HG02852 (cell line): ENCODE results near the gene PHF21B.

Experiments
- ATAC-seq: cut with Tn5 transposase; IDR thresholded peaks from one replicate; pipeline ENCODE4 v1.9.1; 2021; ENCODE audit warnings: mild to moderate bottlenecking, moderate library complexity; ENCODE audit not compliant: unreplicated experiment

The PHF21B gene

DNA sequence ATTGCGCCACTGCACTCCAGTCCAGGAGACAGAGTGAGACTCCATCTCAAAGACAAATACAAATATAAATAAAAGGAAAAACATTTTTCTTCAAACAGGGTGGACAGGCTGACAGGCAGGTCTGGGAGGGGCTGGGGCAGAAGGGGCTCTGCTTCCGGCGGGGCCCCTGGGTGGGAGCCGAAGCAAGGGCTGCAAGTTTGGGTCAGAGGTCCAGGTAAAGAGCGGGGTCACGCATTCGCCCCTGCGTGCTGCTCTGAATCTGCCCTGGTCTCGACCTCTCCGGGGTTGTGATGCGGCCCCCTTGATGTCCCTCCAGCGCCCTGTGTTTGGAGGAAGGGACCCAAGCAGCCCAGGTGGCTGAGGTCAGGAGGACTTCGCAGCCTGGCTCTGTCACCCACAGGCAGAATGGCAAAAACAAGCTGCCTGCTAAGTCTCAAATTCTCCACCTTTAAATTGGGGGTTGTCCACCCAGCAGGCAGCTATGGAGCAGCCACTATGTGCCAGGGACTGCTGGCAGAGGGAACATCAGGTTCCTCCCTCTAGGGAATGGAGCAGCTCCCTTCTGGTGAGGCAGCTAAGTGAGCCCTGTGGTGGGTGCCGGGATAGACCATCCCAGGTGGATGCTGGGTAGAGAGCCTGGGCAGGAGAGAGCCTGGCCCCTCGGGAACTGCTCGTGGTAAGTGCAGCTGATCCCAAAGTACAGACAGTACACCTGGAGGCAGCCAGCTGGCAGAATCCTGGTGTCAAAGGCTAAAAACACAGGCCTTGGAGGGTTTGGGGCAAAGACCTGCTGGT is 10.3 kb upstream of the PHF21B start:
- ATAC-seq, result no peak

DNA sequence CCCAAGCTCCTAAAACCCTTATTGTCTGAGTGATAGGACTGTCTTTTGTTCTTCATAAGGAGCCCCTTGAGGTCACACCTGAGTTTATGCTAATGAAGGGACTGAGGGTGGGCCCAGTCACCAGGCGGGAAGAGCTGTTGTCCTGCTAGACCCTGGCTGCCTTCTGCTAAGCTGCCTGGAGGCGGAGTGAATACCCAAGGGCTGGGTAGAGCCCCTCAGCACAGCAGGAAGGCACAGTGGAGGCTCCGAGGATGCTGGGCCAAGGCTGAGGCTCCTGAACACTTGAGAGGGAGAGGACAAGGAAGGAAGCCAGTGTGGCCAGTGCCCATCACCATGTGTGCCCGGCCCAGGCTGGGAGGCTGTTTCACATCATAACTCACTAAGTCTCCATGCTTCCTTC is 4.8 kb upstream of the PHF21B start:
- ATAC-seq, result no peak

DNA sequence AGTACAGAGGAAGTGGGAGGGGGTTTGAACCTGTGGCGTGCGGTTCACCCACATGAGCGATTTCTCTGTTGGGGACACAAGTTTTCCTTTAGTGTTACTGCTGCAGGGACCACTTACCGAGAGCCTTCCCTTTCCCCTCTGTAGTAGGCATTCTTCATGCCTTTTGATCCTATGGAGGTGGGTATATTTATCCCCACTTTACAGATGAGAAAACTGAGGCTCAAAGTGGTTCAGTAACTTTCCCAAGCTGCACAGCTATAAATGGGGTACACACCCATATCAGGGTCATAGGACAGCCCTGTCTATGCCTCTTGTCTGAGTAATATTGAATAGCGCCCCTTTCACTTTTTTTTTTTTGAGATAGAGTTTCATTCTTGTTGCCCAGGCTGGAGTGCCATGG is 3.3 kb upstream of the PHF21B start:
- ATAC-seq, result no peak

DNA sequence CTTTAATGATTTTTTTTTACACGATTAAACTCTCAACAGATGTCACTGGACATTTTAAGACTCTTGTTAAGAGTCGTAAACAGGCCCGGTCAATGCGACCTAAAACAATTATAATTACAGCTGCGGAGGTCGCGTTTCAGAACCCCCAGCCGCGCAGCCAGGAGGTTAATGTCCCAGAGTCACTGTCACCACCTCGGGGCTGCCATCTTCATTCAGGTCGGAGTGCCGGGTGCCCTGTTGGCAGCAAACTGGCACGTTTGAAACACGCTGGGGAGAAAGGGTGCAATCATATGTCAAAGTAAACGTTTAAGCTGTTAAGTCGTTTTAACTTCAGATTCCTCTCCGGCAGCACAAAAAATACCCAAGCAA is 711 bp upstream of the PHF21B start:
- no peak for ATAC-seq

DNA sequence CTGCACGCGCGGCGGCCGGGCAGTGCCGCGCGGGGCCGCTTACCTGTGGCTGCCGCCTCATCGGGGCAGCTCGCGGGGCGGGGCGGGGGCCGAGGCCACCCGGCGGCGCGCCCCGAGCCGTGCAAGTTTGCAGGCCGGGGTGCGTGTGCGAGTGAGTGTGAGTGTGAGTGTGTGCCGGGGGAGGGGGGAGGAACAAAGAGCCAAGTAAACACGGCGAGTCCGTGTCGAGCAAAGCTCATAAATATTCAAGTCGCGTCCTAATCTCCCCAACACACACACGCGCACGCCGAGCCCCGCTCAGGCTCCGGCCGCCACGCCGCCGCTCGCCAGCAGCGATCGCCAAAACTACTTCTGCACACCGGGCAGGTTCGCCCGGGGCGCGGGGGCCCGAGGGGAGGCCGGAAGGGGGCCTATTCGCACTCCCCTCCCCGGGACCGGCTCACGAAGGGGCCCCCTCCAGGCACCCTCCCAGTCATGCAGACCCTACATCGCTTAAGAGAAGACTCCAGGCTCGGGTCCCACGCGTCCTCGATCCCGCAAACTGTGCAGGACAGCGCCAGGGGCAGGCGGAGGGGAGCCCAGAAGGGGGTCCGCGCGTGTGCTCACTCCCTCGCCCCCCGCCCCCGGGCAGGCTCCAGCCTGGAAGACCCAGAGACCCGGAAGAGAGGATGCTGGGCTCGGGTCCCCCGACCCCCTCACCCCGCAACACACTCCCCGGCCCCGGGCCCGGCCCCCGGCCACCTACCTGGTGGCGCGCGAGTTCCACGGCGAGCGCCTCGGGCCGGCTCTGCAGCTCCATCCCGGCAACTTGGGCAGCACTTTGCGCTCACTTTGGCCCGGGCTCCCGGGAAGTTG is 827 bp downstream of the PHF21B start:
- no peak for ATAC-seq

DNA sequence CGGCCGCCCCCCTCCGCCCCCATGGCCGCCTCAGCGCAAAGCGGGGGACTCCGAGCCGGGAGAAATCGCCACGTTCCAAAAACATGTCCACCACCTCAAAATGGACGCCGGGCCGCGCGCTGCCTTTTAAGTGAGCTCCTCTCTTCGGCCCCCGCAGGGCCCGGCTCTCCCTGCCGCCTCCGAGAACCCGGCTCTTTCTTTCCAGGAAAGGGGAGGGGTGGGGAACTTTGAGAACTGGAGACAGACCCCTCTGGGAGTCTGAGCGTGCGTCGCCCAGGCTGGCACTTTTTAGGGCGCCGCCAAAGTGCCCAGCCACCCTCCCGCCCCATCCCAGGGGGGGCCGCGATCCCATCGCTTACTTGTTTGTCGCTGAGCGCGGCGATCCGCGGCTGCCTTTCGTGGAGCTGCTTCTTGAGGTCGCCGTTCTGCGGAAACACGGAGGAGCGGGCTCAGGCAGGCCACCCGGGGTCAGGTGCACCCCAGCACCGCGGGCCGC is 1.6 kb downstream of the PHF21B start:
- no peak for ATAC-seq

DNA sequence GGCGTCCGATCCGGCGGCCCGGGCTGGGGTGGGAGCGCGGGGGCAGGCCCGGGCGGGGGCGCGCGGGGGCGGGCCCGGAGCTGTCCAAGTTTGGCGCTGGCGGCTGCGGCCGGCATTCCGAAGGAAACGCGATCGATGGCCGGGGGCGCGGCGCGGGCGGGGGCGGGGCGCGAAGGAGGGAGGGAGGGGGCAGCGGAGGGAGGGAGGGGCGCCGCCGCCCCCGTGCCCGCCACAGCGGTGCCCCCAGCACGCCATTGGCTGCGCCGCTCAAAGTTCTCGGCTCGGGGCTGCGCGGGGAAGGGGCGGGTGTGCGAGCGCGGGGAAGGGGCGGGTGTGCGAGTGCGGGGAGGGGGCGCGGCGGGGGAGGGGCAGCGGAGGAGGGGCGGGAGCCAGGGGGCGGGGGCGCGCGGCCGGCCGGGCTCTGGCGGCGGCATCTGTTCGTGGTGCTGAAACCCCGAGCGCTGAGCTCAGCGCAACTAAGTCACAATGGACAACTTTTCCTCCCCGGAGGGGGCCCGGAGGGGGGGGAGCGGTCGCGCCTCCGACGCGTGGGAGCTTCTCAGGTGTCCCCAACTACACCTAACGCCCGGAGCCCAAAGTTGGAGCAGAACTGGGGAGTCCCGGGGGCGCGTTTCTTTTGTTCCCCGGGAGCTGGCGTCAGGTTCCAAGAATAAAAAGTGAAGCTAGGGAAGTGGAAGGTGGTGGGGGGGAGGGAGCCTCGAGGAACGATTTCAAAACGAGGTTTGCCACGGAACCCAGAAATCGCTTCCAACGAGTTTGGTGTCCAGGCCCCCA is 2.2 kb downstream of the PHF21B start:
- ATAC-seq, result no peak

DNA sequence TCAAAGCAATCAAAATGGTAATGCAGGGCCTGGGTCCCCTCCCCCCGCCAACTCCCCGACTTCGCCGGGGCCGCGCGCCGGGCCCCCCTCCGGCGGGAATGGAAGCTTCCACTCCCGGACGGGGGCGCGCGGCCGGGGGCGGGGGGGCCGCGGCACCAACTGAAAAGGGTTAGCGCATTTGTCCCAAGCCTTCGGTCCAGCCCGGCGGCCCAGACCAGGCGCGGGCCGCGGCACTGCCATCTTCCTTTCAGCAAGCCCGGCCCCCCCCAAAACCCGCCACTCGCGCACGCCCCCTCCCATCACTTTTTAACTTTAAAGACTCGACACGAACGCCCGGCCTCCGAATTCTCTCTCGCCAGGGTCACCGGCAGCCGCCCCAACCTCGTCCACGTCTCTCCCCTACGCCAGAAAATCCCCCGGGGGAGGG is 2.8 kb downstream of the PHF21B start:
- no peak for ATAC-seq

DNA sequence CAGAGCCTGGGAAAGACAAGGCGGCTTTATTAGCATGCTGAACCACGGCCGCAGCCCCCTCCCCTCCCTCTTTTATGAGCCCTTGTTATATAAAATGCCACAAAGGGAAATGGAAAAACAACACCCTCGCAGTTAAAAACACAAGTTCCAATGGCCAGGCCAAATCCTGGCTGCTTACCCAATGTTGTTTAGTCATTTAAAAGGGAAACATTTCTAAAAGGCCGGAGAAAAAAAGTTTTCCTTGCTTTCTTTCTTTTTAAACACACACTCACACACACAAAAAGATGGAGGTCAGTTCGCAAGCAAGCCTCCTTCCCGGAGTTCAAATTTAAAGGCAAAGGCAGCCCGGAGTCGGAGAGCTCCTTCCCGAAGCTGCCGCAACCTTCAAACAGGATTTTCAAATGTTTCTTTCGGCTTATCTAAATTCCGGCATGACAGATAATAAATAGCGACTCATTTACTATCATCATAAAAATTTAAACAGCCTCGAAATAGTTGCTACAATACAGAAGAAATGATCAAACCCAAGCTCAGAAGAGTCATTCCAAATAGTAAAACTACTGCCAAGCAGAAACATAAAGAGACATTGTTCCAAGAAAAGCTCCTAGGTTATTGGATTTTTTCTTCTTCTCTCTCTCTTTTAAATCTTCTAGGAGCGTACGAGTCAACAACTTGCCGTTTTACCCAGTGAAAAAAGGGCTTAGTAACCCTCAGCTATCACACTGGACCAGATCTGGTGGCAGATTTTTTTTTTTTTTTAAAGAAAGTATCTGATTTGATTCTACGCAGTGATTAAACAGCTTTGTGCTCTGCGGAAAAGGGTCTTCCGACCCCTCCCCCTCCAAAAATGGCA is 3.5 kb downstream of the PHF21B start:
- ATAC-seq, result no peak

DNA sequence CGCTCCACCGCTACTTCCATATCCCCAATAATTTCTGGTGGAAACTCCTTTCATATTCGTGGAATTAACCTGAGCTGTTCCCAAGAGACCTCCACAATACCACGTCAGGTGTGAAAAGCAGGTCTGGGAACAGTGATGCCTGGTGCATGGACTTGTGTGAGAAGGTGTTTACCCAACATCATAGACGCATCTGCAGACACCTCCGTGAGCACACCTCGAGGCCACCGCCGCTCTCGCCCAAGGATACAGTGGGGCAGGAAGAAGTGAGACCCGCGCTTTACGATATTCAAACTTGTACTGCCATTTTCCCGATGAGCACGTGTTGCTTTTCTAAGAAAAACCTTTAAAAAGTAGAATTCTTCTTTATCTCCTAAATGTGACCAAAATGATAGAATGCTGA is 8.2 kb downstream of the PHF21B start:
- ATAC-seq, result no peak

DNA sequence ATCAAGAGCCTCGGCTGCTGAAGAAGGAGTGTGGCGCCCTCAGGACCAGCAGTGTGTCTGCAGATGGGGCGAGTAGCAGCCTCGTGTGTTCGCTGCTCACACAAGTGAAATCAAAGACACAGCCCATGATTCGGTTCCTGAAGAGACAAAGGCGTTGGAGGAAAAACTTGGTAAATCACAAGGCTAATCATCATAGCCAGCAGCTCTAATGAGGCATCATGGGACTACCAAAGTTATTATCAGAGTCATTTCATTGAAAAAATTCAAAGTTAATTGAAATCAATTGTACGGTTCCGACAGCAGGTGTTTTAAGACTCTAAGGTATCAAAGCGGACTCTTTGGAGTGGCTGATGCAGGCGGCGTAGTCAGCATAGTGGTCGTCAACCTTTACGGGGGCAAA is 9.5 kb downstream of the PHF21B start:
- ATAC-seq, result no peak

DNA sequence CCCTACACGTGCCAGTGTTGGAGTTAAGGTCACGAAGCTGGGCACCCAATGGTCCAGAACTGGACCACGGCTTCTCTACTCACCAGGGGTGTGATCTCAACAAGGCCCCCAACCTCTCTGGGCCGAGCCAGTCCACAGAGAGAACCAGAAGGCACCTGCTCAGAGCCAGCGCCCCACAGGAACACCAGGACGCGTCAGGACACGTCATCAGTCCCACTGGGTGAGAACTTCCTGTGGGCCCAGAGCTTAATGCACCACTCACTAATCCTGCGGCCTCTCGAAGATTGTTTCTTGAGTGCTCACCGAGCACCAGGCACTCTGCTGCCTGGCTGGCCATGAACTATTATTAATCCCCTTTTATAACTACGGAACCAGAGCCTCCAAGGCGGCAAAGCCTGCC is 10.1 kb downstream of the PHF21B start:
- ATAC-seq, result no peak

DNA sequence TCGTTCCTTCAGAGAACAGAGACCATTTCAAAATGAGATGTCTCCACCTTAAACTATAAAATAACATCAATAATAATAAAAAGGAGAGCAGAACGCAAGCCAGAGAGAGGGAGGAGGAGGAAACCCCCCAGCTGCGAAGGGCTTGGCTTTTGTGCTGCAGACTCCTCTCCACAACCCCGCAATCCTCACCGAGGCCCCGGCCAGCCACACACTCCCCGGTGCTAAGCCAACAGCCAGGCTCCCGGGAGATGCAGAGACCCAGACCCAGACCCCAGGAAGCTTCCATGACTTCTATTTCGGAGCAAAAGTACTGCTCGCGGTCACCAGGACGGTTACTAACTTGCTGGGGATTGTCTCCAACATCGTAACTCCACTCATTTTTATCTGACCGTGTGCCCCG is 10.6 kb downstream of the PHF21B start:
- no peak for ATAC-seq

DNA sequence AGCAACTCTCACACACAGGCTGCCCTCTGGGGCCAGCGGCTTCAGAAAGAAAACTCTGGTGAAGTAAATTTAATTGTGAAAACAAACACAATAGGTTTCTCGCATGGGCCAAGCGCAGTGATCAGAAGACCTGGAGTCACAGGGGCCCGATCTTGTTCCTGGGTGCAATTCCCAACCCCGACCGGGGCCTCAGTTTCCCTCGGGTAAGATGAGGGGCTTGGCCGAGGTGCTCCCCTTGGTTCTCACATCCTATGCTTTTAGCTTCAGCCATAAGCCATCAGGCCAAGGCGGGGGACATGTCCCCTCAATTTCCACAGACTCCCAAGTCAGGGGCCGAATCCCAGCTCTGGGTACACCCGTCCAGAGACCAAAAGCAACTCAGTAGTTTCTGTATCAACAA is 11.5 kb downstream of the PHF21B start:
- no peak for ATAC-seq

DNA sequence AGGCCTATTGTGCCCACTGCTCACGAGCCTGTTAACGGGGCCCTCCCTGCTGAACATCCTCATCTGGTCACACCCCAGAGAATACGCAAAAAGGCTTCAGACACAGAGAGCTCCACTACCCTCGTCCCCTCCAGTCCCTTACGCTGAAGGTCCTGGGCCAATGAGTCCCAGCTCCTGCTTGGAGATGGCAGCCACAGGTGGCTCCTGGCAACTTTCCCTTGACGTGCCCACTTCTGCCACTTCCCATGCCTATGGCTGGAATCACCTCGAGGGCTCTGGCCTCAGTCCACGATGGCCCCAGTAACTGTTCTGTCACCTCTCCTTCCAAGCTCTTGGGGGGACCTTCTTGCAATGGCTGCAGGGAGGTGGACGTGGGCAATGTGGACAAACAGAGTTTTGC is 12.7 kb downstream of the PHF21B start:
- ATAC-seq, result no peak

DNA sequence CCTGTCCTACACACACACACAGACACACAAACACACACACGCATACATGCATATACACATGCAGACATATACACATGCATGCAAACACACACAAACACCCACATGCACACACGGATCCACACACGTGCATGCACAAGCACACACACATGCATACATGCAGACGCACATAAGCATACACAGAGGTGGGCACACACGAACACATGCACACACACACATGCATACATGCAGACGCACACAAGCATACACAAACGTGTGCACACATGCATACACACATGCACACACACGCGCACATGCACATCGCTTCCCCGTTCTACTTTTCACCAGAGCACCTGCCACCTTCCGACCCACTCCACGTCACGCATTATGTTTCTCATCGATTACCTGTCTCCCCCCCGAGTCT is 13.2 kb downstream of the PHF21B start:
- ATAC-seq, result no peak

DNA sequence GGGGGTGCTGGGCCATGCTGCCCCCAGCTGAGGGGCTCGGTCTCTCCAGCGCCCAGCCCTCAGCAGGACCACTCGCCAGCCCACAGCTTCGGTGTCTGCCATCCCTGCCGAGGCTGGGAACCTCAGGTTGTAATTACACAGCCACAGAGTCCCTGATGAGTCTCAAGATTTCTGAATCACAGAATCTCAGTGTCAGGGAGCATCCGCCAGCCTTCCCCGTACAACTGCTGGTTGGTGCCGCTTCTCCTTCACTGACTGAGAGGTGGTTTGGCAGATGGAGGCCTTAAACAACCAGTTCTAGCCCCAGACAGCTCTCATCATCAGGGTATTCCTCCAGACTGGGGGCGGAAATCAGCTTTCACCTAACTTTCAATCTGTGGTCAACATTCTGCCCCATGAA is 13.7 kb downstream of the PHF21B start:
- no peak for ATAC-seq

DNA sequence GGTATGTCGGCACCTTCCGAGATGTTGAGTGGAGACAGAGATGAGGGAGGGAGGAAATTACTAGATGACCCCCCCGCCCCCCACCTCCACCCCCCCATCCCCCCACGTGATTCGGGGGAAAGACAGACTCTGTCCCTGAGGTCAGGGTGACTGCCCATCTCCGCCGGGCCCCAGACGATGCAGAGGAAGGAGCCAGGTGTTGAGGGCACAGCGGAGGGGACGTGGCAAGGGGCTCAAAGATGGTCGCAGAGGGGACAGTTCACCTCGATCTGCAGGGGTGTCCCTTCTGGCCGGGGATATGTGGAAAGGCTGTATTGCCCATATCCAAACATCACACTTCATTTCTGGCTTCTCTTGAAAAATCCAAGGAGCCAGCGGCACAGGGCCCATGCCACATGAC is 14.1 kb downstream of the PHF21B start:
- ATAC-seq, result no peak

DNA sequence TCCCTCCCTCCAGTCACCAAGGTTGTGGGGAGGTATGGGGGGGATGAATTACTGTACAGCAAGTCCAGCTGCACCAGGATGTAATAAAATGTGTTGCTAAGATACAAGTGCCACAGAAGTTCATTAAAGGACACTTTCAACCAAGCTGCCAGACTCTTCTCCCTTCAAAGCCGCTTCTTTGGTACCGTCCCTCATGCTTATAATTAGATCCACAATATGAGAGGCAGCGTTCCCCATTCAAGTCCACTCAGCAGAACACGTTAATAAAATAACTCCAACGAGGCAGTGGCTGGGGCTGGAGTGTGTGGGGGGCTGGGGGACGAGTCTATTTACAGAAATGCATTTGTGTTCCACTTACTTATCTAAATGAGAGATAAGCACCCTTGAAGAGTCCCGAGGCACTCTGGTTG is 14.7 kb downstream of the PHF21B start:
- no peak for ATAC-seq

DNA sequence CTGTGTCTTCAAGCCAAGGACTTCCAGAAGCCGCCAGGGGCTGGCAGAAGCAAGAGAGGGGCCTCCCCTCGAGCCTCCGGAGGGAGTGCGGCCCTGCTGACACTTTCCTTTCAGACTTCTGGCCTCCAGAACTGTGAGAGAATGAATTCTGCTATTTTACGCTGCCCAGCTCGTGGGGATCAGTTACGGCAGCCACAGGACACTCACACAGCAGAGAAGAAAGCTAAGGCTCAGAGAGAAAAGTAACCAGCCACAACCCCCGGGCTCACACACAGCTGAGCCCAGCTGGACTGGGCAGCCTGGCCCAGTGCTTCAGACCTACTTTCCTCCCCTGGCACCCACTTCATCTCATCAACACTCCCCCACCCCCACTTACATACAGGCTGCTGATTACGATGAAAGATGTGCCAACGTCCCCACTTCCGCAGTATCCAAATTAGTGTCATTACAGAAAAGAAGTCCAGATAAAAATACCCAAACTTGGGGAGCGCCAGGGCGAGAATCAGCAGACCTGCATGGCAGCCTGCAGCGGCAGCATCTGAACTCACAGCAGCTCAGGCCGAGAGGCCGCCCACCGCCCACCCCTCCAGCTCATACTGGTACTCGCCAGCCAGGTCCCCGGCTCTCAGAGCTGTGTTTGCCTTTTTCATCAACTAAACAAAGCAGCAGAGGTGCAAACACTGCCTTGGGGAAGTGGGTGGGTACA is 15.3 kb downstream of the PHF21B start:
- ATAC-seq, result no peak
